GM19452 (cell line): ENCODE measurements around the gene ACKR1.
A peak's percentile ranks its signal among the peaks of the same experiment; 100 is the strongest.

ENCODE experiments used
- ATAC-seq: cut with Tn5 transposase; IDR thresholded peaks from one replicate; pipeline ENCODE4 v1.9.1; 2021; ENCODE audit not compliant: unreplicated experiment

The ACKR1 gene, protein sequence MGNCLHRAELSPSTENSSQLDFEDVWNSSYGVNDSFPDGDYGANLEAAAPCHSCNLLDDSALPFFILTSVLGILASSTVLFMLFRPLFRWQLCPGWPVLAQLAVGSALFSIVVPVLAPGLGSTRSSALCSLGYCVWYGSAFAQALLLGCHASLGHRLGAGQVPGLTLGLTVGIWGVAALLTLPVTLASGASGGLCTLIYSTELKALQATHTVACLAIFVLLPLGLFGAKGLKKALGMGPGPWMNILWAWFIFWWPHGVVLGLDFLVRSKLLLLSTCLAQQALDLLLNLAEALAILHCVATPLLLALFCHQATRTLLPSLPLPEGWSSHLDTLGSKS

DNA sequence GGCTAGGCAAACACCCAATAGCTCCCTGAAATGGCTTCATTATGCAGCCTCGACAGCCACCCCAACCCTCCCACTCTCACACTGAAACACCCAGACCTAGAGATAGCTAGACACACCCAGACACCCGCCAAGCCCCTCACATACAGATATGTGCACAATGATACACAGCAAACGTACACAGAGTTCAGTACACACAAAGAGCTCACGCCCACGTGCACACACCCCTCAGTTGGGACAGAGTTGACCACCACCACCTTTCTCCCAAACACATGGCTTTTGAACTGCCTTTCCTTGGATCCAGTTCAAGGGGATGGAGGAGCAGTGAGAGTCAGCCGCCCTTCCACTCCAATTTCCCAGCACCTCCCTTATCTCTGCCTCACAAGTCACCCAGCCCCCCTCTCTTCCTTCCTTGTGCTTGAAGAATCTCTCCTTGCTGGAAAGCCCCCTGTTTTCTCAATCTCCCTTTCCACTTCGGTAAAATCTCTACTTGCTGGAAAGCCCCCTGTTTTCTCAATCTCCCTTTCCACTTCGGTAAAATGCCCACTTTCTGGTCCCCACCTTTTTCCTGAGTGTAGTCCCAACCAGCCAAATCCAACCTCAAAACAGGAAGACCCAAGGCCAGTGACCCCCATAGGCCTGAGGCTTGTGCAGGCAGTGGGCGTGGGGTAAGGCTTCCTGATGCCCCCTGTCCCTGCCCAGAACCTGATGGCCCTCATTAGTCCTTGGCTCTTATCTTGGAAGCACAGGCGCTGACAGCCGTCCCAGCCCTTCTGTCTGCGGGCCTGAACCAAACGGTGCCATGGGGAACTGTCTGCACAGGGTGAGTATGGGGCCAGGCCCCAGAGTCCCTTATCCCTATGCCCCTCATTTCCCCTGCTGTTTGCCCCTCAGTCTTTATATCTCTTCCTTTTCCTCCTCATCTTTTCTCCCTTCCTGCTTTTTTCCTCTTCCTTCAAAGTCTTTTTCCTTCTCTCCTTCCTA lies at the start of gene ACKR1:
Gene ACKR1, plus strand, starts transcription at position 715 of the 981 bp plus-strand sequence. Its CDS starts 85 bp downstream, at position 800.
- no peak for ATAC-seq

DNA sequence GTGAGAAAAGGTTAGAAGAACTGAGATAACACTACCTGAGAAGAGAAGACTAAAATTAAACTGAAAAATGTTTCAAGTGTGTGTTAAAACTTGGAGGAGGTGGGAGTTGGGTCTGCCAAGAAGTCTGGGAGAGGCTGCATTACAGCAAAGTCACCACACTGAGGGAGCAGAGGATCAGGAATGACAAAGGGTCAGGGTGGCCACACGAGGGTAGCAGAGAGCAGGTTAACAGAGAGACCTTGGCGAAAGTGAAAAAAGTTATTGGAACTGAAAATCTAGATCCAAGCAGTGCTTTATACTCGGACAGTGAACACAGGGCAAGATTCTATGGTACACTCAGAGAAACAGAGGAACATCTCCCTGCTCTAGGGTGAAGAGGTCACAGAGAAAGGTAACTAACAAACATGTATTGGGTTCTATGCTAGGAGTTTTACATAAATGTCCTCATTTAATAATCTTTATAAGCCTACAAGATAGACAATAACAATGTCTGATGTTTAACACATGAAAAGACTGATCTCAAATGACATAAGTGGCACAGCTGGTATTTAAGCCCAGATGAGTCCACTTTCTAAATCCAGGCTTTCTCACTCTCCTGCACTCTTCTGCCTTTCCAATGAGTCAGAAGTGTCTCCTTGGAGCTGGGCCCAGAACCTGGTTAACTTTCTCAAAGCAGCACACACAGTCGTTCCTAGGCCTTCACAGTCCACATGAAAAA lies 43.5 kb upstream of the ACKR1 start:
- peak; percentile 88 for ATAC-seq

DNA sequence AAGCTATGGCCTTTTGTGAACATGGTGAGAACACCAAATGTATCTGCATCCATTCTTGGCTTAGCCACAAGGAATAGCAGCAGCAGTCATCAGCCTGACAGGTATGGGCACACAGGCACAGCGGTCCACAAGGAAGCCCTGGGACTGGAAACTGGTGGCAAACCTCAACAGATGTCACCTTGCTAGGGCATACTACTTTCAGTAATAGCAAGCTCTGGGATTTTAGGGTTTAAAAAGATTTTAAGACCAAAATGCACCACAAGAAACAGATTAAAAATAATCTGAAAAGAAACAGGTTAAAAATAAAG lies 43.0 kb upstream of the ACKR1 start:
- ATAC-seq = no peak

DNA sequence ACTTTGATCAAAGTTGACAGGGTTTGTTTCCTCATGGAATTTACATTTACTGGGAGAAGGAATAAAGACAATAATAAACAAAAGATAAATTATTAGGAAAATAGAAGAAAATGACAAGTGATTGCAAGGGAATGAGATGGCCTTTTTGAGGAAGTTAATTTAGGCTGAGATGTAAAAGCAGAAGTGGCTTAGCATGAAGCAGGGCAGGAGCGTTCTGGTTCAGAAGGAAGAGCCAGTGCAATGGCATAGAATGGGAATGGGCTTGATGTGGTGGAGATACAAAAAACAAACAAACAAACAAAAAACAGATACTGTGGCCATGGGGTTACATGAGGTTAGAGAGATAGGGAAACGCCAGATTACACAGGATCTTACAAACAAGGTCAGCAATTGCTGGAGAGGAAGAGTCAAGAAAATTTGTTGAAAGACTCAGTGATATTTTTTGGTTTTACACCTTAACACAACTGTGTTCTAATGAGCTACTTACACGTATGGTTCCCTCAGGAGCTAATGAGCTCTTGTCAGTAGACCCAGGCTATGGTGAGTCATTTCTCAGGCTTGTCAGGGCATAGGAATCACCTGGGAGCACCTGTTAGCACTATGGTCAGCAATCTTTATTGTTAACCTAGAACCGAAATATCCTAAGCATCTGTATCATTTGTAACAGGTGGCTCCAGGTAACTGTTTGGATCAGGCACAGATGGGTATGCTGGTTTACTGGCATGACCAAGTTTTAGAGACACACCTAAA lies 42.0 kb upstream of the ACKR1 start:
- ATAC-seq = no peak

DNA sequence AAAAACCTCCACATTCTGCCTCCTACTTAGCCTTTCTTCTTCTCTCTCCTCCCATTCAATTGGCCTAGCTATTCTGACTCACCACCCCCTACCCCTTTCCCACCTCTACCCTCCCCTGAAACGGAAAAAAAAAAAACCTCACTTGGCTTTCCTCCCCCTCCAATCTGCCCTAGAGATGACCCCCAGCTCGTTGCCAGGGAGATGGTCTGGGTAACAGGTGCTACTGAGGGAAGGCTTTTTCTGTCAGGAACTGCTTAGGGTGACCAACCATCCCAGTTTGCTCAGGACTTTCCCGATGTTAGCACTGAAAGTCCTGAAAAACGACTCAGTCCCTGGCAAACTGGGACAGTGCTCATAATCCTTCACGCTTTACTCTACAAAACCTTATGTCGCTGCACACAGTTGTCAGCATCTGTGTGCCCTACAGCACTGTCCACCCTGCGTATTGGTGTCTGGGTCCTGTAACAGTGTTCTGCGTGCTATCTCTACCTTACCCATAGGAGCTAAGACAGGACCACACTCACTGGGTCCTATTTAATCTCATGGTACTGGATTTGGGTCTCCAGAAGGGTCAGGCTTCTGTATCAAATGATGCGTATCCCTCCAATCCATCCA lies 41.0 kb upstream of the ACKR1 start:
- ATAC-seq = no peak

DNA sequence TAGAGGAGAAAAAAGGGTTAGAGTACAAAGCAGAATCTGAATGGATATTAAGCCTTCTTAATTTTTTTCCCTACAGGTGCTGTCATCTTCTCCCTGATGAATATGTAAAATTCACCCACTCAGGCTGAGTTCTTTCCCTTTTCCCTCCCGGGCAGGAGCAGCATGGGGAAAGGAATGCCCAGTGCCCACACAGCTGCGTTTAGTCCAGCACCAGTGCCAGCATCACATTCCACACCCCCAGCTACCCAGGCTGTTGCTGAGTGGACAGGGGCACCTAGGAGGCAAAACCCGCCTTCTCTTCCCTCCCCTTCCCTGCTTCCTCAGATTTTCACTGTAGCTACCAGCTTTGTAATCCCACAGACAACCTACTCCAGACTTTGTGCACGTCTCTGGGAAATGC lies 36.6 kb upstream of the ACKR1 start:
- no peak for ATAC-seq

DNA sequence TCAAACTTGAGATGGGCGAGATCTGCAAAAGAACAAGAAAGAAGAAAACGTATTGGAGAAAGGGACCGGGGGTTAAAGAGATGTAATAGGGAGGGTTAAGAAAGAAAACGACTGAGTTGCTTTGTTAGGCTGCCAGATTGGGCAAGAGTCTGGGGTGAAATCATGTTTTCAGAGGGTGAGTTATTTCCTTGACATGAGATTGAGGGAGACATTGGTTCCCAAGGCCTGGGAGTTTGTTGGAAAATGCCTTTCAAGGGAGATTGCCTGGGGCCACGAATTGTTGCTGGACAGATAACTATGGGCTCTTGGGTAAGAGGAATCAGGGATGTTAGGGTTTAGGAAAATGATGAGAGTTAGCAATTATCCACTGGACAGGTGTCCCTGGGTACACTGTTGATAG lies 34.0 kb upstream of the ACKR1 start:
- no peak for ATAC-seq

DNA sequence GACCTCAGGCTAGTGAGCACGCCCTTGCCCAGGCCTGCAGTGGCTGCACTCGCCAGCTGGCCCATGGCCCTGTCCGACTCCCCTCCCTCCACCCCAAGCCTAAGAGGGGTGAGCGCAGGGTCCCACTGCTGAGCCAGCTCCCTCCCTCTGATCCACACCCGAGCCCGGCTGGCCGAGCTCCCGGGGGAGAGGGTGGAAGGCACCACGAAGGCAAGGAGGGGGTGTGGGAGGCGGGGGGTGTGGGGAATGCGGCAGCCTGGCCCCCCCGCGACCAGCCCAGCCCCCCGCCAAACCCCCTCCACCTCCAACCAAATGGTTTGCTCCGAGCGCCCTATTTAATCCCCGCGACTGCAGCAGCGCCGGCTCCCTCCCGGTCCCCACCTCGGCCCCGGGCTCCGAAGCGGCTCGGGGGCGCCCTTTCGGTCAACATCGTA lies 33.4 kb upstream of the ACKR1 start, which contains the start of gene CADM3:
Gene CADM3, plus strand, starts transcription at position 362 of the 434 bp plus-strand sequence. CDS start 151 bp downstream, outside the sequence.
- no peak for ATAC-seq

DNA sequence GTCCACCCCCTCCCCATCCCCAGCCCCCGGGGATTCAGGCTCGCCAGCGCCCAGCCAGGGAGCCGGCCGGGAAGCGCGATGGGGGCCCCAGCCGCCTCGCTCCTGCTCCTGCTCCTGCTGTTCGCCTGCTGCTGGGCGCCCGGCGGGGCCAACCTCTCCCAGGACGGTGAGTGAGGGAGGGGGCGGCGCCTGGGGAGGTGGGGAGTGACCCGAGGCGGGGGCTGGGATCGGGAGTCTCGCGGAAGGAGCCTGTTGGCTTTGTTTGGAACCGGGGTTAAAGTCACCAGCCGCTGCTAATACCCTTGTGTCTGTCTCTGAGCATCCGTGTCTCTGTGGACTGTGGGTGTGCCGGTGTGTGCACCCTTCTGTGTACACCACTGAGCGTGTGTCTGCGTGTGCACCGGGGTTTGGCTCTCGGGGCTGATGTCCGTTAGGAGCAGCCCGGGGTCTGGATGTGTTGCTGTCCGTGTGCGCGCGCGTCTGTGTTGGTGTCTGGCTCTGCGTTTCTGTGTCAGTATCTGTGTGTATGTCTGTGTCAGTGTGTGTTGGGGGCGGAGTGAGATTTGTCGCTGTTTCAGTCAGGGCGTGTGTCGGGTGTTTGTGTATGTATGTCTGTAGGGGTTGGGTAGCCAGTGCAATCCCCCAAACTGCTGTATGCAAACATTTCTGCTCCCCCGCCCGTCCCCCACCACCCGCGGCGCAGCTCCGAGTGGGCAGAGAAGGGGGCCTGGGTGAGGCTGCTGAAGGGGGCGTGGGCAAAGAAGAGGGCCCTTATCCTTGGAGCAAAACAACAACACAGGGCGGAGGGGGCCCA lies 32.8 kb upstream of the ACKR1 start:
- no peak for ATAC-seq

DNA sequence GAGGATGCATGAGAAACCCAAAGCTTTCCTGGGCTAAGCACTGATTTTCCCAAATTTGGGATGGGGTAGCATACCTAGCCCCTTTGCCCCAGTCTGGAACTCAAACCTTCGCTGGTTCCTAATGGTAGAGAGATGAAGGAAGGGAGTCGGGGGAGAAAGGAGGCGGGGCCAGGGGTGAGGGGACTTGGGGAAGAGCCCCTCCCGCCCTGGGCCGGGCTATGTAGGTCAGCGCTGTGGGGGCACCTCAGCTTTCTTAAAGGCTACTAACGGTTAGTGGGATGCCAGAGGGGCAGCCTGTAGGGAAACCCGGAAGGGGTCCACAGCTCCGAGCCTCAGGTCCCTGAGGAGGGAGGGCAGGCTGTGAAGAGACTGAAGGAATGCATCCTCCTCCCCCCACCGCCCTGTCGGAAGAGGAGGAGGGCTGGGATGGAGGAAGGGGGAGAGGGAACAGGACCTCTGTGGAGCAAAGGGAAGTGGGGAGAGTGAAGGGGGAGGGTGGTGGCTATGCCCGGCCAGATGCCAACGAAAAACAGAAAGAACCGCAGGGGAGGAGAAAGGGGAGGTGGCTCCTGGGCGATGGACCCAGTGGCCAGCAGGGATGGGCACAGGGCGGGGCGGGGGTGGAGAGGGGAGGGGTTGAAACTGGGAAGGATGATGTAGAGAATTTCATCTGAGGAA lies 31.9 kb upstream of the ACKR1 start:
- no peak for ATAC-seq

DNA sequence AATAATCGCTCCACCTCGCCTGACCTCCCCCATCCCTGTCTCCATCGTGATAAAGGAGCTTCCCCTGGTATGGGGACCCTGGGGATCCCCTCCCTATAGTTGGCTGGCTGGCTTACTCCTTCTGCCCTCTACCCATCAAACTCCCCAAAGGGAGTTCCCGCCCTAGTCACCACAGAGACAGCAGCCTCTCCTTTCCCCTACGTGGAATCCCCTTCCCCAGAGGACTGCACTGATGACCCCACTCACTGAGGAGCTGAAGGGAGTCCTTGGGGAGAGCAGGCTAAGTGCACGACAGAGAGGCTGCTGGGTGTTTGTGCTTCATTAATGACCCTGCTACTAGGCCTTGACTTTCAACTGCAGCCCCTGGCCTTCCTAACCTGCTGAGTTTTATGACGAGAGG lies 31.4 kb upstream of the ACKR1 start:
- no peak for ATAC-seq

DNA sequence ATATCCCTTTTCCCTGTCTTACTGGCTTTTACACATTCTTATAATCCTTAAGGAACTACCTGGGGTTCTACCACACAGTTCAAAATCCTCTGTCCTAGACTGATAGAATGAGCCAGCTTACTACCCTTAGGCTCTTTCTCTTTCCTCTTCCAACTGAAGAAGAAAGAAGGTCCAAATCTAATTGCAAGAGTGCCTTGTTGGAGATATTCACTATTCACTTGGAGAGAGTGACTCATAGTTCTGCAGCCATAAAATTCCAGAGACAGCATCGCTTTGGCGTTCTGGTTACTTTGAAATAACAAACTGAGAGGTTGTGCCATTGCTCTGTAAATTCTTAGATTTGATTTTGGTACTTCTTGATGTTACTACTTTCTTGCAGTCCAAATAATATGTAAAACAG lies 29.1 kb upstream of the ACKR1 start:
- ATAC-seq = no peak

DNA sequence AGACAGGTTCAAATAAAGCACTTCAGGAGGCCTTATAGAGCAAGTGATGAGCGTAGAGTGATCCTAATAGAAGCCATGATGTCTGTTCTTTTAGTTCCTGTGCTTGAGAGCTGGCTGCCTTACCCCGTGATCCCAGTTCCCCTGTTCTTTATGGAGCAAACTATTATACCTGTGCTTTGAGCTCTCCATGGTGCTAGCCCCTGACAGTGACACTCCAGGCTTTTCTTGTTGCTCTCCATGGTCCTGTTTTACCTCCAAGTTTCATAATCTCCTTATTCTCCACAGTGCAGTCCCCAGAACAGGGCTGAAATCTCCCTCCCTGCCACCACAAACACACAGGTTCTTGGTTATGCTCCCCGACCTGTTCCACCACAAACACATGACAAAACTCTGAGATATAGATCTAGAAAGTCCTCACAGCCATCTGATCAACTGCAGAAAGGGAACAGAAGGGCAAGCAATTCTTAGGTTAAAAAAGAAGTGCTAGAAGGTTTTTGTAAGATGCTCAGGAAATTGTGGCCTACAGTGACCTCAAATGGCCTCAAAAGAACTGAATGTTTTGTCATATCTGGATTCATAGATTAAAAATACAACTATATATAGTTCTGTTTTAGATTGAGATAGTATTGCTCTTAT lies 27.3 kb upstream of the ACKR1 start:
- no peak for ATAC-seq

DNA sequence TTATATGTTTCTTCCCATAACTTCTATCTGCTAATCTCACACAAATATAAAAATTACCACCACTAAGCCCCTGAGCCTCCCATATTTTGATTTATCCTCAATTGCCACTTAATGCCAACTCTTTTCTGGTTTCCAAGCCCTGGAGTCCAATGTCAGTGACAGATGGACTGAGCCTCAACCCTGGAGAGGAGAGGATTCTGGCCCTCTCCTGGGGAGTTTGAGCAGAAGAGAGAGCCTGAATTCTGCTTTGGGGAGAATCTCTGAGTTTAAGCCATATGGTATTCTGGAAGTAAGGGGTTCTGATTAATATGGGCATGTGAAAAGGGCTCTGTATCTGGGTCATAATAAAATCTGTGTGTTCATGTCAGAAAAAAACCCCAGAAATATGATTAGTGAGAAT lies 24.8 kb upstream of the ACKR1 start:
- ATAC-seq = no peak

DNA sequence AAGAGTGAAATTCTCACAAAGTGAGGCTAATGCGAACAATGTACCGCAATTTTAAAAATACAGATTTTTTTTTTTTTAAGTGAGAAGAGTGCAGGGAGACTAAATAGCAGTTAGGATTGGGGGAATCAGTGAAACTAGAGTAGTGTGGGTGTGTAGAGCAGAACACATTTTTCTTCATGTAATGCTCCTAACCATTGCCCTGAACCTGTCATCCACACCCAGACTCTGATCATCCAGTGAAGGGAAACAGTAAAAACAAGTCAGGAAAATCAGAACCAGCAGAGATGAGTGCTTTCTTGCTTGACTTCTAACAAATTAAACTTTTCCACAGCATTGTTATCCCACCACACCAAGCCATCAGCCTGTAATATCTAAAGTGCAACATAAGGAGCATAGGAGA lies 24.2 kb upstream of the ACKR1 start:
- no peak for ATAC-seq

DNA sequence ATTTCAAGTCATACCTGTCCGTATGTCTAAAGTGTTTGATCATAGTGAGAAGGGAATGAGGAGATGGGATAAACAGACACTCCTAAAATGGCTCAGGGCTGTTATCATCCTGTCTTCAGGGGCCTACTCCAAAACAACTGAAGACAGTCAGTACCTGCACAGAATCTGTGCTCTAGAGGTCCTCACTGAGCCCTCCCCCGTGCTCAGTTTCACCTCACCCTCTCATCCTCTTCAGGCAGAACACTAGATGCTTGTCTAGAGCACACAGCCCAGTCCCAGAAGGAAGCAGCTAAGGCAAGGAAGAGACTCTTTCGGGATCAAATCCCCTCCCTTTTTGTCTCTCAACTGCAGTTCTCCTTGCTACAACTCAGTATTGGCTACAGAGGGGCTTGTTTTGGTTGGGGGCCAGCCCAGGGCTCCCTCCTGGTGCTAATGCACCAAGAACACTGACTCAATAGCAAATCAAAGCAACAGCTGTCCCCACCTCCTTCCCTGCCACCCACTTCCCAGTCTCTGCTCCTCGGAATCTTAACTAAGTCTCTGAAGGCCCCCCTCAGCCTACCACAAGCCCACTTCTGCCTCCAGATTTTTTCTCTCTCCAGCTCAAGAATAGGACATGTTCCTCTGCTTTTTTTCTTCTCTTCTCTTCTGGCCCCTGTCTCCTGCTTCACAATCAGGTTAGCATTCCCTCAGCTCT lies 23.2 kb upstream of the ACKR1 start:
- no peak for ATAC-seq

DNA sequence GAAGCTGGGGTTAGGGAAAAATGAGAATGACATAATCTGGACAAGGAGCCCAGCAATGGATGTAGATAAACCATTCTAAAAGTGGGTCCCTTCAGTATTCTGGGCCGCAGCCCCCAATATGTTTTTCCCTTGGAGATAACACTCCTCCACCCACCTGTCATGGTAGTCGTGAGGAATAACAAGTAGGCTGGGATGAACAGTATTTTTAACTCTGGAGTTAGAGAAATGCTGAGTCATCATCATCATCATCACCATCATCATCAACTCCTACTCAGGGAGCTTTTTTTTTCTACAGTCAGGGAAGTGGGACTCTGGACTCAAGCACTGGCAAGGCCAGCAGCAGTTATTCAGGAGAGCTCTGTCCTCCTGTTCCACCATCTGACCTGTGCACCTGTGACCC lies 20.5 kb upstream of the ACKR1 start:
- no peak for ATAC-seq

DNA sequence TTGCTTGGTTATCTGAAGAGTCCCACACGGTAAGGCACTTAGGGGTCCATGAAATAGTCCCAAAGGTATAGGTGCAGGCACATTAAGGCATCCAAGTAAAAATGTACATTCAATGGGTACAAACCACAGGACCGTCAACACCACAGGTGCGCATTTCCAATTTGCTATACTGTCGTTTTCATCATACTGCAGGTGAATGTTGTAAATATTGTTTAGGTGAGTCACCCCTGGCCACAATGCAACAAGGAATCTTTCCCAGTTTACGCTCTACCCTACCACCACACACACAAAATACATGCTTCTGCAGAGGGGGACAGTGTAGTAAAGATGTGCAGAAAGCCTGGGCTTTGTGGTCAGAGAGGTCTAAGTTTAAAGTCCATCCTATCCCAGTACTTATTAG lies 19.6 kb upstream of the ACKR1 start:
- ATAC-seq = no peak
